OCI-LY7 (cell line): Measurements from ENCODE around the gene SPATA24. TPM values are rescaled to one million over a fixed set of nuclear protein-coding genes. Genes with fewer than 3 reads are reported as not detected.
A peak's percentile ranks its signal among the peaks of the same experiment; 100 is the strongest.

ENCODE experiments used
- BruUV-seq: library from RNA; stranded (reverse); fragments of 400-500 nt; replicated peaks from 2 replicates; lab custom pipeline; 2021; lab: Mats Ljungman, UMichigan
- CTCF ChIA-PET: fragments of 300-600 bp; sonication (Branson Sonifier 250); formaldehyde crosslinking; loops from one replicate; lab custom pipeline; 2022; ENCODE audit warnings: antibody characterized with exemption; ENCODE audit not compliant: unreplicated experiment; lab: Charles Lee
- POLR2A ChIA-PET: fragments of 300-600 bp; sonication (Branson Sonifier 250); formaldehyde crosslinking; loops from one replicate; lab custom pipeline; 2022; ENCODE audit warnings: antibody characterized with exemption; lab: Charles Lee
- DNase-seq: peaks from one replicate; pipeline ENCODE4 v3.0.0-alpha.2; 2015; ENCODE audit warnings: low spot score
- H2AFZ ChIP-seq: fragments of 200-600 bp; sonication (generic), shearing (Covaris generic); 2 replicates; pipeline ENCODE4 v1.6.1; 2014; ENCODE audit warnings: mild to moderate bottlenecking, antibody characterized with exemption, low read length, moderate library complexity
- H3K27ac ChIP-seq: fragments of 200-600 bp; sonication (generic); 2 replicates; pipeline ENCODE4 v1.5.1; 2014; ENCODE audit warnings: mixed run types, low read depth, mild to moderate bottlenecking, moderate library complexity, low read length, inconsistent platforms; ENCODE audit not compliant: poor library complexity, severe bottlenecking
- H3K36me3 ChIP-seq: fragments of 200-600 bp; sonication (generic); 2 replicates; pipeline ENCODE4 v1.6.1; 2014; ENCODE audit warnings: mild to moderate bottlenecking, antibody characterized with exemption, low read length, moderate library complexity, mixed read lengths; ENCODE audit not compliant: insufficient read depth
- H3K4me1 ChIP-seq: fragments of 200-600 bp; sonication (generic); 2 replicates; pipeline ENCODE4 v1.5.1; 2014; ENCODE audit warnings: mild to moderate bottlenecking, low read length; ENCODE audit not compliant: insufficient read depth, poor library complexity, severe bottlenecking
- H3K4me2 ChIP-seq: fragments of 200-600 bp; sonication (generic); 2 replicates; pipeline ENCODE4 v1.6.1; 2014; ENCODE audit warnings: mild to moderate bottlenecking, low read length
- H3K4me3 ChIP-seq: fragments of 200-600 bp; sonication (generic); 2 replicates; pipeline ENCODE4 v1.5.1; 2014; ENCODE audit warnings: mild to moderate bottlenecking, low read depth, low read length; ENCODE audit not compliant: poor library complexity, severe bottlenecking
- H3K79me2 ChIP-seq: fragments of 200-600 bp; sonication (generic); 2 replicates; pipeline ENCODE4 v1.6.1; 2016; ENCODE audit warnings: low read depth, mild to moderate bottlenecking, low read length, moderate library complexity, mixed read lengths; ENCODE audit not compliant: insufficient read depth
- H3K9me2 ChIP-seq: fragments of 200-600 bp; sonication (generic); 2 replicates; pipeline ENCODE4 v1.6.1; 2016; ENCODE audit warnings: mild to moderate bottlenecking, low read length, mixed read lengths; ENCODE audit not compliant: insufficient read depth
- H3K9me3 ChIP-seq: fragments of 200-600 bp; sonication (generic); 2 replicates; pipeline ENCODE4 v1.6.1; 2014; ENCODE audit warnings: mild to moderate bottlenecking, mixed run types, low read length, mixed read lengths
- H4K20me1 ChIP-seq: fragments of 200-600 bp; sonication (generic); 2 replicates; pipeline ENCODE4 v1.6.1; 2014; ENCODE audit warnings: mild to moderate bottlenecking, antibody characterized with exemption, low read length, moderate library complexity, mixed read lengths; ENCODE audit not compliant: insufficient read depth
- CTCF ChIP-seq: fragments of 200-600 bp; sonication (generic); conservative IDR thresholded peaks from 2 replicates; pipeline ENCODE4 v1.5.1; 2014; ENCODE audit warnings: mild to moderate bottlenecking, antibody characterized with exemption, low read length, moderate library complexity, mixed read lengths
- EZH2phosphoT487 ChIP-seq: fragments of 200-600 bp; sonication (generic); IDR thresholded peaks from 2 replicates; pipeline ENCODE4 v1.6.1; 2018; ENCODE audit warnings: low read depth, borderline replicate concordance, mild to moderate bottlenecking, mixed run types, antibody characterized with exemption, low read length, moderate library complexity, mixed read lengths
- intact Hi-C: fragments of 100-400 bp; cut with micrococcal nuclease; formaldehyde crosslinking; loops from one replicate; pipeline ENCODE4 v1.10.0; 2022; ENCODE audit not compliant: unreplicated experiment
- total RNA-seq, 2 experiments: library from RNA; depleted of rRNA in 1 of 2; stranded (reverse); fragments of >200 nt in 1 of 2; shearing (Covaris generic) in 1 of 2; gene quantifications; 2 replicates each; pipeline ENCODE4 v1.2.3, GENCODE V29; 2014 to 2022

The SPATA24 gene
- total RNA-seq, 2 experiments from 2014 or later = 9.4 to 12.0 TPM

- DNase-seq = no peak
- TF ChIP-seq EZH2phosphoT487 = no peak
- TF ChIP-seq CTCF = no peak
- H3K4me1 ChIP-seq = no peaks in the 10 kb centered on the region
- ChIA-PET POLR2A (interaction anchor here (0.8 kb wide), 1 partner anchor 12 kb away, joined by 3 read pairs; no protein-coding TSS in a partner anchor), CTCF (no interaction called here)
- H3K9me2 ChIP-seq = no peaks in the 10 kb centered on the region
- BruUV-seq = no TSS peak
- intact Hi-C loops = no loop called here
- no peaks in the 10 kb centered on the region for H3K36me3 ChIP-seq
- no peak overlapping the region for H3K27ac ChIP-seq
- H3K4me3 ChIP-seq = no peak overlapping the region
- no peaks in the 10 kb centered on the region for H3K9me3 ChIP-seq
- no peak overlapping the region for H3K4me2 ChIP-seq
- no peaks in the 10 kb centered on the region for H4K20me1 ChIP-seq
- H2AFZ ChIP-seq = no peak overlapping the region
- no peaks in the 10 kb centered on the region for H3K79me2 ChIP-seq
Measured at GRCh38 chr5:139426203-139426885, 22.5 kb upstream of the SPATA24 start.

GRCh38 chr5:139425497-139425896, 21.6 kb upstream of the SPATA24 start:
- H4K20me1 ChIP-seq = no peaks in the 10 kb centered on the region
- H3K9me2 ChIP-seq = no peaks in the 10 kb centered on the region
- no peaks in the 10 kb centered on the region for H3K4me1 ChIP-seq
- H3K9me3 ChIP-seq = no peaks in the 10 kb centered on the region
- H3K4me3 ChIP-seq = no peak overlapping the region
- H3K27ac ChIP-seq = no peak overlapping the region
- TF ChIP-seq CTCF = no peak
- no peak for TF ChIP-seq EZH2phosphoT487
- CTCF ChIA-PET = interaction anchor here (0.6 kb wide), 1 partner anchor 157 kb away, joined by 3 read pairs; no protein-coding TSS in a partner anchor
- intact Hi-C loops = no loop called here
- H2AFZ ChIP-seq = no peak overlapping the region
- no TSS peak for BruUV-seq
- H3K79me2 ChIP-seq = no peaks in the 10 kb centered on the region
- H3K36me3 ChIP-seq = no peaks in the 10 kb centered on the region
- DNase-seq = no peak
- no peak overlapping the region for H3K4me2 ChIP-seq
- POLR2A ChIA-PET = interaction anchor here (0.6 kb wide), 1 partner anchor 223 kb away, joined by 3 read pairs; the partner anchor contains the start of gene CXXC5

GRCh38 chr5:139422307-139422893, 18.5 kb upstream of the SPATA24 start:
- H3K4me1 ChIP-seq = no peaks in the 10 kb centered on the region
- BruUV-seq = no TSS peak
- TF ChIP-seq CTCF (peak; percentile 99), EZH2phosphoT487 (no peak)
- H3K4me2 ChIP-seq = no peak overlapping the region
- H3K79me2 ChIP-seq = no peaks in the 10 kb centered on the region
- H2AFZ ChIP-seq = no peak overlapping the region
- H3K36me3 ChIP-seq = no peaks in the 10 kb centered on the region
- peak; percentile 79 for DNase-seq
- intact Hi-C loops = loop anchor here (1.0 to 2.0 kb wide), 4 partner anchors 91 to 343 kb away; no protein-coding TSS in a partner anchor
- no peak overlapping the region for H3K27ac ChIP-seq
- CTCF ChIA-PET = interaction anchor here (0.5 to 1.1 kb wide), 2 partner anchors 91 to 246 kb away, joined by 4 to 6 read pairs; no protein-coding TSS in a partner anchor
- H4K20me1 ChIP-seq = no peaks in the 10 kb centered on the region
- no peak overlapping the region for H3K4me3 ChIP-seq
- POLR2A ChIA-PET = interaction anchor here (0.7 to 1.1 kb wide), 4 partner anchors 19 to 267 kb away, joined by 3 to 4 read pairs (median 3); partner anchors contain the start of gene SPATA24
- H3K9me3 ChIP-seq = no peaks in the 10 kb centered on the region
- H3K9me2 ChIP-seq = no peaks in the 10 kb centered on the region
